Kidney glomerular epithelial cell (primary cell): ENCODE data around the gene RAB34.
"Not testable (repeated sequence)": the region's sequence is repeated elsewhere in the genome, so short reads cannot be mapped to it uniquely, and the experiment has no call there.

Experiments used
- DNase-seq: peaks from one replicate; lab custom pipeline; 2025; lab: John Stamatoyannopoulos, UW

RAB34 gene

GRCh38 chr17:28746611-28747050 is 29.0 kb upstream of the RAB34 start:
- DNase-seq, result no peak

- peak; percentile 70 for DNase-seq
Observed at GRCh38 chr17:28745786-28746411, 28.2 kb upstream of the RAB34 start.

- no peak for DNase-seq
Observed at GRCh38 chr17:28744972-28745785, 27.5 kb upstream of the RAB34 start.

- DNase-seq, result no peak
Observed at GRCh38 chr17:28744104-28744971, 26.7 kb upstream of the RAB34 start.

GRCh38 chr17:28743243-28744103 is 25.8 kb upstream of the RAB34 start, which contains the start of gene TRAF4:
Gene TRAF4, plus strand, starts transcription at chr17:28744011. Its CDS starts 102 bp downstream, at chr17:28744113.
- DNase-seq, result peak; percentile 78

GRCh38 chr17:28741358-28742349 is 24.0 kb upstream of the RAB34 start:
- no peak for DNase-seq

GRCh38 chr17:28740406-28741357 is 23.0 kb upstream of the RAB34 start:
- DNase-seq, result no peak

- DNase-seq, result no peak
Observed at GRCh38 chr17:28738680-28739384, 21.2 kb upstream of the RAB34 start.

- no peak for DNase-seq
Observed at GRCh38 chr17:28737770-28738679, 20.4 kb upstream of the RAB34 start.

GRCh38 chr17:28737316-28737715 is 19.6 kb upstream of the RAB34 start:
- no peak for DNase-seq

GRCh38 chr17:28735913-28736769 is 18.5 kb upstream of the RAB34 start:
- DNase-seq, result not testable (repeated sequence)

GRCh38 chr17:28735242-28735722 is 17.6 kb upstream of the RAB34 start:
- no peak for DNase-seq

- DNase-seq, result no peak
Observed at GRCh38 chr17:28734712-28735241, 17.1 kb upstream of the RAB34 start.

- no peak for DNase-seq
Observed at GRCh38 chr17:28733346-28733745, 15.7 kb upstream of the RAB34 start.

GRCh38 chr17:28729950-28730330 is 12.3 kb upstream of the RAB34 start:
- DNase-seq, result no peak
